CD8-positive, alpha-beta memory T cell (primary cell): ENCODE results near the gene STAB2. TPM values are rescaled to one million over a fixed set of nuclear protein-coding genes. Genes with fewer than 3 reads are reported as not detected.
A peak's percentile ranks its signal among the peaks of the same experiment; 100 is the strongest.

Source experiments
- CTCF ChIA-PET: fragments of 350-600 bp; sonication (Branson Sonifier 250); formaldehyde crosslinking; loops from one replicate; lab custom pipeline; 2021; ENCODE audit warnings: antibody characterized with exemption; lab: Charles Lee
- POLR2A ChIA-PET: fragments of 350-600 bp; sonication (Branson Sonifier 250); formaldehyde crosslinking; loops from one replicate; lab custom pipeline; 2021; ENCODE audit warnings: antibody characterized with exemption; lab: Charles Lee
- DNase-seq, 5 donors: peaks; one replicate each; pipeline versions ENCODE4 v3.0.0 to v3.0.0-alpha.2; 2020 to 2022; ENCODE audit warnings: mixed read lengths in 1 of 5
- H3K27ac ChIP-seq: one replicate; pipeline ENCODE4 v1.7.0; 2013; ENCODE audit warnings: low read depth, mild to moderate bottlenecking, low read length, moderate library complexity
- H3K27me3 ChIP-seq: 2 replicates; pipeline ENCODE4 v1.7.0; 2013; ENCODE audit warnings: low read length, mild to moderate bottlenecking; ENCODE audit not compliant: insufficient read depth, poor library complexity, severe bottlenecking
- H3K36me3 ChIP-seq: 2 replicates; pipeline ENCODE4 v1.7.0; 2013; ENCODE audit warnings: mild to moderate bottlenecking, low read length, moderate library complexity; ENCODE audit not compliant: insufficient read depth
- H3K4me1 ChIP-seq: 2 replicates; pipeline ENCODE4 v1.7.0; 2013; ENCODE audit warnings: mild to moderate bottlenecking, low read length, moderate library complexity; ENCODE audit not compliant: insufficient read depth
- H3K4me3 ChIP-seq: 2 replicates; pipeline ENCODE4 v1.7.0; 2013; ENCODE audit warnings: mild to moderate bottlenecking, low read length
- H3K9me3 ChIP-seq: 2 replicates; pipeline ENCODE4 v1.7.0; 2013; ENCODE audit warnings: mild to moderate bottlenecking, low read length
- H3K27ac Mint-ChIP-seq, 8 donors: one replicate each; pipeline ENCODE4 v1.8.0; 2020 to 2021; ENCODE audit warnings: mixed read lengths in 8 of 8, mild to moderate bottlenecking in 6 of 8, inconsistent platforms in 3 of 8, moderate library complexity in 3 of 8
- H3K27me3 Mint-ChIP-seq, 2 donors: one replicate each; pipeline ENCODE4 v1.8.0; 2020 to 2021; ENCODE audit warnings: mixed read lengths in 2 of 2, mild to moderate bottlenecking in 1 of 2, moderate library complexity in 1 of 2
- H3K36me3 Mint-ChIP-seq, 3 donors: one replicate each; pipeline ENCODE4 v1.8.0; 2020 to 2021; ENCODE audit warnings: mixed read lengths in 3 of 3, inconsistent platforms in 1 of 3, mild to moderate bottlenecking in 1 of 3
- H3K4me1 Mint-ChIP-seq, 3 donors: one replicate each; pipeline ENCODE4 v1.8.0; 2020 to 2021; ENCODE audit warnings: mixed read lengths in 3 of 3, inconsistent platforms in 1 of 3, mild to moderate bottlenecking in 1 of 3
- H3K4me3 Mint-ChIP-seq, 7 donors: one replicate each; pipeline ENCODE4 v1.8.0; 2020 to 2021; ENCODE audit warnings: mixed read lengths in 7 of 7, mild to moderate bottlenecking in 6 of 7, moderate library complexity in 4 of 7, inconsistent platforms in 2 of 7
- H3K9me3 Mint-ChIP-seq, 5 donors: one replicate each; pipeline ENCODE4 v1.8.0; 2020 to 2022; ENCODE audit warnings: mixed read lengths in 5 of 5, mild to moderate bottlenecking in 3 of 5, moderate library complexity in 2 of 5, inconsistent platforms in 1 of 5
- polyA plus RNA-seq: library from polyadenylated mRNA; unstranded; fragments of 300-500 nt; fragmentation: Illumina TruSeq; gene quantifications from one replicate; pipeline ENCODE4 v1.2.3, GENCODE V29; 2021
- total RNA-seq, 2 experiments: library from RNA; stranded (reverse); gene quantifications; one replicate each; pipeline ENCODE4 v1.2.3, GENCODE V29; 2021

STAB2 gene
- total and polyA plus RNA-seq, 3 experiments from 2014 or later, result not detected

GRCh38 chr12:103627189-103627855, 40.2 kb downstream of the STAB2 start:
- Histone ChIP-seq H3K27me3 (no peaks in the 10 kb centered on the region), H3K4me1 (no peaks in the 10 kb centered on the region), H3K4me3 (no peak overlapping the region), H3K36me3 (no peaks in the 10 kb centered on the region), H3K9me3 (no peaks in the 10 kb centered on the region), H3K27ac (no peak overlapping the region)
- no peak overlapping the region for H3K4me3 Mint-ChIP-seq
- peaks cover 3 to 6% (median 3%) of the 10 kb centered on the region in 5 donors for H3K9me3 Mint-ChIP-seq
- no peak overlapping the region for H3K27ac Mint-ChIP-seq
- peaks cover 0 to 8% of the 10 kb centered on the region in 2 donors for H3K27me3 Mint-ChIP-seq
- ChIA-PET POLR2A (no interaction called here), CTCF (no interaction called here)
- no peaks in the 10 kb centered on the region for H3K4me1 Mint-ChIP-seq
- peaks cover 0 to 2% (median 0%) of the 10 kb centered on the region in 3 donors for H3K36me3 Mint-ChIP-seq
- no peak for DNase-seq

DNA sequence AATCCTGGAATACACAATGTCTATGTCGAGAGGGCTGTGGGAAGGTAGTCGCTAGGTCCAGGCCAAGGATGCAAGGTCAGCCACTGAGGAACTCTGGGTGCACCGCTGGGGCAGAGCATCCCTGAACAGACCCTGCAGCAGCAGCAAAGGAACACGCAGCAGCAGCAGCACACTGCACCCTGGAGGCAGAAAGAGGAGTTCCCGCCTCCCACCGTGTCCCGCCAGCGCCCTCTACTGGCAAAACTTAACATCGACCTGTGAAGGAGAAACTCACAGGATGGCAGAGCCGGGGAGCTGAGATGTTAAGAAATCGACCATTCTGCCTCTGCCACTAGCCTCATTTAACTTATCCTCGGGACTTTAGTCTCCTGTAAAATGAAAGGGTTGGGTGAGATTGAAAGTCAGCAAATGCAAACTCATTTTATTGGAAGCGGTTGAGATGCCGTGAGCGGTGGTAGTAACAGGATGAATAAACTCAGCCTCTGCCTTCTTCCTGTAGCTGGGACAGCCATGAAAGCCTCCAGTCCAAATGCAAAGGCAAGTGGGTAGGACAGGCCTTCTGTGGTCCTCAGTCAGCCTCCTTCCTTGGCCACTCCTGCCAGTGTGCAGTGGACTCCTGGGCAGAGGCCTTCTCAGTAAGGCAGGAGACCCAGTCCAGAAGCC, 45.6 kb downstream of the STAB2 start:
- peaks cover 3 to 12% (median 8%) of the 10 kb centered on the region in 5 donors for H3K9me3 Mint-ChIP-seq
- peak in 2 of 5 donors; percentile 11 to 40 for DNase-seq
- CTCF ChIA-PET, result no interaction called here
- no peaks in the 10 kb centered on the region for H3K4me1 ChIP-seq
- H3K36me3 ChIP-seq, result no peaks in the 10 kb centered on the region
- no peak overlapping the region for H3K4me3 Mint-ChIP-seq
- no peak overlapping the region for H3K27ac Mint-ChIP-seq
- no peaks in the 10 kb centered on the region for H3K9me3 ChIP-seq
- peaks cover 2 to 3% of the 10 kb centered on the region in 2 donors for H3K27me3 Mint-ChIP-seq
- no peaks in the 10 kb centered on the region for H3K4me1 Mint-ChIP-seq
- POLR2A ChIA-PET, result no interaction called here
- peaks cover 0 to 2% (median 0%) of the 10 kb centered on the region in 3 donors for H3K36me3 Mint-ChIP-seq
- no peak overlapping the region for H3K4me3 ChIP-seq
- no peaks in the 10 kb centered on the region for H3K27me3 ChIP-seq
- H3K27ac ChIP-seq, result no peak overlapping the region

DNA sequence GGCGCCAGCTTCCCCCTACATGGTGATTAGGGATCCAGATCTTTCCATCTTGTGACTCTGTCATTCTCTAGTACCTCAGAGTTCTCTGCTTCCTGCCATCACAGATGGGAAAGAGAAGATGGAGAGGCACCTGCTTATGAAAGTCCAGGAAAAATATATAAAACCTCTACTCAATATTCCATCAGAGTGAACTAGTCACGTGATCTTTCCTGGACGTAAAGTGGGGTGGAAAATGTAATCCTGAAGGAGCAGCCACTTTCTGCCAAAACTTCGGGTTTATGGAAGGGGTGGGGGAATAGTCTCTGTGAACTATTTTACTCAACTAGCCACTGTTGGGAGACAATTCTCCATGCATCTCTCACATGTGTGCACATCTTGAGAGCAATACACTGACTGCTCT, 47.7 kb downstream of the STAB2 start:
- DNase-seq, result no peak
- H3K36me3 ChIP-seq, result no peaks in the 10 kb centered on the region
- no peaks in the 10 kb centered on the region for H3K27me3 ChIP-seq
- H3K27me3 Mint-ChIP-seq, result peaks cover 2 to 4% of the 10 kb centered on the region in 2 donors
- H3K4me3 ChIP-seq, result no peak overlapping the region
- H3K9me3 Mint-ChIP-seq, result peaks cover 3 to 12% (median 8%) of the 10 kb centered on the region in 5 donors
- H3K9me3 ChIP-seq, result no peaks in the 10 kb centered on the region
- H3K36me3 Mint-ChIP-seq, result peaks cover 0 to 2% (median 0%) of the 10 kb centered on the region in 3 donors
- H3K4me1 ChIP-seq, result no peaks in the 10 kb centered on the region
- ChIA-PET POLR2A (no interaction called here), CTCF (no interaction called here)
- H3K27ac Mint-ChIP-seq, result no peak overlapping the region
- no peak overlapping the region for H3K27ac ChIP-seq
- H3K4me3 Mint-ChIP-seq, result no peak overlapping the region
- no peaks in the 10 kb centered on the region for H3K4me1 Mint-ChIP-seq

DNA sequence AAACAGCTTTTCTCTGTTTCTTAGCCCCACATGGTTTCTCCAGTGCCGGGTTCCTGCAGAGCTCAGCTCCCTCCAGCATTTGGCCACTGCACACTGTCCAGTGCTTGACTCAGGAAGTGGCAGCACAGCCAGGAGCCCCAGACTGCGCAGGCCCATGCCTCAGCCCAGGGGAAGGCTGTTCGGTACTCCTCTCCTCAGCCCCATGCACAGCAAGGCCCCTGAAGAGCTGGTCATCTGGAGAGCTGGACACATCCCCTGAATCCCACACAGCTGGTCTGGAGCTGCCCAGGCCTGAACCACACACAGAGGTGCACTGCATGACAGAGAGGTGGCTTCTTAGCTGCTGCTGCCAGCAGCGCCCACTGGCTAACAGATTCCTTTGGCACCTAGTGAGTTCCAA, 48.3 kb downstream of the STAB2 start:
- Histone ChIP-seq H3K27ac (no peak overlapping the region), H3K9me3 (no peaks in the 10 kb centered on the region), H3K27me3 (no peaks in the 10 kb centered on the region), H3K4me1 (no peaks in the 10 kb centered on the region), H3K36me3 (no peaks in the 10 kb centered on the region), H3K4me3 (no peak overlapping the region)
- H3K4me1 Mint-ChIP-seq, result no peaks in the 10 kb centered on the region
- H3K27me3 Mint-ChIP-seq, result peaks cover 2 to 9% of the 10 kb centered on the region in 2 donors
- H3K9me3 Mint-ChIP-seq, result peaks cover 3 to 14% (median 8%) of the 10 kb centered on the region in 5 donors
- no peak for DNase-seq
- peaks cover 0 to 2% (median 0%) of the 10 kb centered on the region in 3 donors for H3K36me3 Mint-ChIP-seq
- ChIA-PET POLR2A (no interaction called here), CTCF (no interaction called here)
- H3K4me3 Mint-ChIP-seq, result no peak overlapping the region
- H3K27ac Mint-ChIP-seq, result no peak overlapping the region

- H3K9me3 ChIP-seq, result no peaks in the 10 kb centered on the region
- no peak overlapping the region for H3K4me3 ChIP-seq
- no peaks in the 10 kb centered on the region for H3K4me1 Mint-ChIP-seq
- H3K36me3 Mint-ChIP-seq, result peaks cover 0 to under 1% (median 0%) of the 10 kb centered on the region in 3 donors
- ChIA-PET POLR2A (no interaction called here), CTCF (no interaction called here)
- H3K36me3 ChIP-seq, result no peaks in the 10 kb centered on the region
- H3K27ac Mint-ChIP-seq, result no peak overlapping the region
- H3K9me3 Mint-ChIP-seq, result peaks cover 0 to 15% (median 6%) of the 10 kb centered on the region in 5 donors
- no peaks in the 10 kb centered on the region for H3K27me3 ChIP-seq
- no peak for DNase-seq
- peaks cover 2 to 16% of the 10 kb centered on the region in 2 donors for H3K27me3 Mint-ChIP-seq
- no peaks in the 10 kb centered on the region for H3K4me1 ChIP-seq
- no peak overlapping the region for H3K27ac ChIP-seq
- no peak overlapping the region for H3K4me3 Mint-ChIP-seq
Measured at GRCh38 chr12:103637021-103637420, 49.9 kb downstream of the STAB2 start.

DNA sequence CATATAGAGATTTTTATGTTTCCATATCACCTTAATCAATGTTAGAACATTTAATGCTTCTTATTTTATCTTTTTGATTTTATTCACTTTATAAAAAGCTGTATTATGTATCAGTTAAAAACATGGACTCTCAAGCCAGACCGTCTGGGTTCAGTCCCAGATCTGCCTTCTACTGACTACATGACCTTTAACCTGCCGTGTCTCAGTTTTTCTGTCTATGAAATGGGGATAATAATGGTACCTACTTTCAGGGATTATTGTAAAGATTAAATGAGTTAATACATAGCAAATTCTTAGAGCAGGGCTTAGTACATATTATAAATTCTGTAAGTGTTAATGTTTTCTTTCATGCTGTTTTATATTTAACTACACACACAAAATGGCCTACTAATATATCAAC, 50.4 kb downstream of the STAB2 start:
- H3K9me3 Mint-ChIP-seq, result peaks cover 0 to 15% (median 5%) of the 10 kb centered on the region in 5 donors
- H3K36me3 ChIP-seq, result no peaks in the 10 kb centered on the region
- peaks cover 1 to 16% of the 10 kb centered on the region in 2 donors for H3K27me3 Mint-ChIP-seq
- no peaks in the 10 kb centered on the region for H3K4me1 ChIP-seq
- no peak overlapping the region for H3K4me3 Mint-ChIP-seq
- no peaks in the 10 kb centered on the region for H3K36me3 Mint-ChIP-seq
- no peaks in the 10 kb centered on the region for H3K27me3 ChIP-seq
- CTCF ChIA-PET, result no interaction called here
- POLR2A ChIA-PET, result no interaction called here
- no peaks in the 10 kb centered on the region for H3K9me3 ChIP-seq
- peak overlapping the region in 1 of 8 donors; percentile 33 for H3K27ac Mint-ChIP-seq
- no peaks in the 10 kb centered on the region for H3K4me1 Mint-ChIP-seq
- no peak overlapping the region for H3K4me3 ChIP-seq
- no peak overlapping the region for H3K27ac ChIP-seq
- no peak for DNase-seq

DNA sequence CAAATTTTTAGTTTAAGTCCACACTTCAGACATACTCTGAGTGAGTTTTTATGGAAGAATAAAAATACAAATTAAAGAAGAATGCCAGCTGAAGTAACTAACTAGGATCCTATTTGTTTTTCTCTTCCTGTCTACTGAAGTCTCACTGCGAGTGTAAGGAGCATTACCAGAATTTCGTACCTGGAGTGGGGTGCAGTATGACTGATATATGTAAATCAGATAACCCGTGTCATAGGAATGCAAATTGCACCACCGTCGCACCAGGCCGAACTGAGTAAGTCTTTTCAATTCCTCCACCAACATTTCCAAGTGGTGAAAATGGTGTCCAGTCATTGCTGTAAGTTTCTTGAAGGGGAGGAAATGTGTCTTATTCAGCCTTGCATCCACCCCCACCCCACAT, 52.9 kb downstream of the STAB2 start:
- H3K27me3 ChIP-seq, result no peaks in the 10 kb centered on the region
- Mint-ChIP-seq H3K27me3 (peaks cover 0 to 16% of the 10 kb centered on the region in 2 donors), H3K36me3 (no peaks in the 10 kb centered on the region), H3K4me3 (no peak overlapping the region), H3K9me3 (peaks cover 0 to 10% (median 5%) of the 10 kb centered on the region in 5 donors), H3K4me1 (no peaks in the 10 kb centered on the region), H3K27ac (no peak overlapping the region)
- ChIA-PET CTCF (no interaction called here), POLR2A (no interaction called here)
- H3K4me3 ChIP-seq, result no peak overlapping the region
- no peaks in the 10 kb centered on the region for H3K9me3 ChIP-seq
- DNase-seq, result no peak
- no peaks in the 10 kb centered on the region for H3K36me3 ChIP-seq
- H3K27ac ChIP-seq, result no peak overlapping the region
- H3K4me1 ChIP-seq, result no peaks in the 10 kb centered on the region

- DNase-seq, result no peak
- H3K27me3 ChIP-seq, result no peaks in the 10 kb centered on the region
- no peaks in the 10 kb centered on the region for H3K4me1 ChIP-seq
- no peaks in the 10 kb centered on the region for H3K36me3 Mint-ChIP-seq
- peaks cover 0 to 16% of the 10 kb centered on the region in 2 donors for H3K27me3 Mint-ChIP-seq
- H3K4me1 Mint-ChIP-seq, result no peaks in the 10 kb centered on the region
- peaks cover 0 to 10% (median 3%) of the 10 kb centered on the region in 5 donors for H3K9me3 Mint-ChIP-seq
- no peak overlapping the region for H3K4me3 ChIP-seq
- ChIA-PET POLR2A (no interaction called here), CTCF (no interaction called here)
- H3K36me3 ChIP-seq, result no peaks in the 10 kb centered on the region
- H3K4me3 Mint-ChIP-seq, result no peak overlapping the region
- no peak overlapping the region for H3K27ac ChIP-seq
- no peaks in the 10 kb centered on the region for H3K9me3 ChIP-seq
- H3K27ac Mint-ChIP-seq, result no peak overlapping the region
Measured at GRCh38 chr12:103640410-103640809, 53.3 kb downstream of the STAB2 start.
